ENCODE results near the gene LRP1. TPM values are rescaled to one million over a fixed set of nuclear protein-coding genes. Genes with fewer than 3 reads are reported as not detected.

LRP1 gene
- total RNA-seq, 1 donor from 2014 or later, result 62.7 TPM

DNA sequence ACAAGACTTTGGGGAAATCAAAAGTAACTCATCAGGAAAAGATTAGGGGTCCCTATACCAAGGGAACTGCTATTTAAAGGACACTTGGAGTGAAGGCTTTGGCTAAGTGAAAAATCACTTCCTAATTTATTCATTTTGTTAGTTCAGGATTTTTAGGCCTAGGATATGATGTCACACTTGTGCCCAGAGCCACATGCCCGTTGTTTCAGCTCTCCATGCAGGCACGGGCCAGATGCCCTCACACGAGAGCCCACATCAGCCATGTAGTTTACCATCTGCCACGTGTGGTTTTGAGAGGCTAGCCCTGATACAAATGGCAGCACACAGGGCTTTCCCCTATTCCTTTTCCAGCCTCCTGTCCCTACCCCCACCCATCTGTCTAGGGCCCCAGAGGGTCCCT, 31.0 kb downstream of the LRP1 start:
- H3K4me3 Mint-ChIP-seq, result no peak overlapping the region

DNA sequence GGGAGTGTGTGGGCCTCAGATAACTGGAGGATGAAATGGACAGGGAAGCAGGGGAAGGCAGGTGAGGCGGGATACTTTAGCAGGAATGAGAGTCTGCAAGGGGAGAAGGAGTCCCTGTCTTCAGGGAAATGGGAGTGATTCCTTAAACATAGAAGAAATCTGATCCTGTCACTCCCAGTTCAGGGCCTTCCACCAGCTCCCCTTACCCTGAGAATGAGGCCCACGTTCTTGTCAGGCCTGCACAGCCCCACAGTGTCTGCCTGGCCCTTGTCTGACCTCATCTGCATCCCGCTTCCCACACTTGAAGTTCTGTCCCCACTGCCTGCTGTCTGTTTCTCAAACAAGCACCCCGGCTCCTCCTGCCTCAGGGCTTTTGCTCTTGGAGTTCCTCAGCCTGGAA, 31.8 kb downstream of the LRP1 start:
- Mint-ChIP-seq H3K27ac (ENCODE audit: unreplicated experiment) (no peak overlapping the region), H3K4me3 (no peak overlapping the region), H3K36me3 (ENCODE audit: low read depth) (peaks cover 24% of the 10 kb centered on the region)

More for the DNA sequence above, 31.0 kb downstream of the LRP1 start:
- H3K36me3 Mint-ChIP-seq (ENCODE audit: low read depth), result peaks cover 24% of the 10 kb centered on the region
- no peaks in the 10 kb centered on the region for H3K27me3 Mint-ChIP-seq (ENCODE audit: low read depth)
- H3K27ac Mint-ChIP-seq (ENCODE audit: unreplicated experiment), result no peak overlapping the region
- no peaks in the 10 kb centered on the region for H3K9me3 Mint-ChIP-seq
- TF ChIP-seq, protein P1, sequence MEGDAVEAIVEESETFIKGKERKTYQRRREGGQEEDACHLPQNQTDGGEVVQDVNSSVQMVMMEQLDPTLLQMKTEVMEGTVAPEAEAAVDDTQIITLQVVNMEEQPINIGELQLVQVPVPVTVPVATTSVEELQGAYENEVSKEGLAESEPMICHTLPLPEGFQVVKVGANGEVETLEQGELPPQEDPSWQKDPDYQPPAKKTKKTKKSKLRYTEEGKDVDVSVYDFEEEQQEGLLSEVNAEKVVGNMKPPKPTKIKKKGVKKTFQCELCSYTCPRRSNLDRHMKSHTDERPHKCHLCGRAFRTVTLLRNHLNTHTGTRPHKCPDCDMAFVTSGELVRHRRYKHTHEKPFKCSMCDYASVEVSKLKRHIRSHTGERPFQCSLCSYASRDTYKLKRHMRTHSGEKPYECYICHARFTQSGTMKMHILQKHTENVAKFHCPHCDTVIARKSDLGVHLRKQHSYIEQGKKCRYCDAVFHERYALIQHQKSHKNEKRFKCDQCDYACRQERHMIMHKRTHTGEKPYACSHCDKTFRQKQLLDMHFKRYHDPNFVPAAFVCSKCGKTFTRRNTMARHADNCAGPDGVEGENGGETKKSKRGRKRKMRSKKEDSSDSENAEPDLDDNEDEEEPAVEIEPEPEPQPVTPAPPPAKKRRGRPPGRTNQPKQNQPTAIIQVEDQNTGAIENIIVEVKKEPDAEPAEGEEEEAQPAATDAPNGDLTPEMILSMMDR (conservative IDR thresholded peaks at IDR 0.05), result no peak
- no peaks in the 10 kb centered on the region for H3K4me1 Mint-ChIP-seq
- DNase-seq (ENCODE audit: low read depth, low spot score), result no peak

DNA sequence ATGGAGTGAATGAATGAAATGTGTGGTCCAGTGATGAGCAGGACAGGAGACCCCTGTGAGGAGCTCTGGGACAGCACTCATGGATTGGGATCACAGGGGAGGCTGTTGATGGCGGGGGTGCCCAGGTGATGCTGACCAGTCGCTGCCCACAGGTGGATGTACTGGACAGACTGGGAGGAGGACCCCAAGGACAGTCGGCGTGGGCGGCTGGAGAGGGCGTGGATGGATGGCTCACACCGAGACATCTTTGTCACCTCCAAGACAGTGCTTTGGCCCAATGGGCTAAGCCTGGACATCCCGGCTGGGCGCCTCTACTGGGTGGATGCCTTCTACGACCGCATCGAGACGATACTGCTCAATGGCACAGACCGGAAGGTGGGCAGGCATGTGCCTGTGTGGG, 32.5 kb downstream of the LRP1 start:
- no peak for DNase-seq (ENCODE audit: low read depth, low spot score)
- Mint-ChIP-seq H3K27ac (ENCODE audit: unreplicated experiment) (no peak overlapping the region), H3K4me3 (no peak overlapping the region), H3K9me3 (no peaks in the 10 kb centered on the region), H3K36me3 (ENCODE audit: low read depth) (peaks cover 24% of the 10 kb centered on the region), H3K27me3 (ENCODE audit: low read depth) (no peaks in the 10 kb centered on the region), H3K4me1 (no peaks in the 10 kb centered on the region)
- TF ChIP-seq, protein P1 (conservative IDR thresholded peaks at IDR 0.05), result no peak

More for the DNA sequence above, 31.8 kb downstream of the LRP1 start:
- Mint-ChIP-seq H3K9me3 (no peaks in the 10 kb centered on the region), H3K27me3 (ENCODE audit: low read depth) (no peaks in the 10 kb centered on the region), H3K4me1 (no peaks in the 10 kb centered on the region)
- TF ChIP-seq, protein P1 (conservative IDR thresholded peaks at IDR 0.05), result no peak
- no peak for DNase-seq (ENCODE audit: low read depth, low spot score)

DNA sequence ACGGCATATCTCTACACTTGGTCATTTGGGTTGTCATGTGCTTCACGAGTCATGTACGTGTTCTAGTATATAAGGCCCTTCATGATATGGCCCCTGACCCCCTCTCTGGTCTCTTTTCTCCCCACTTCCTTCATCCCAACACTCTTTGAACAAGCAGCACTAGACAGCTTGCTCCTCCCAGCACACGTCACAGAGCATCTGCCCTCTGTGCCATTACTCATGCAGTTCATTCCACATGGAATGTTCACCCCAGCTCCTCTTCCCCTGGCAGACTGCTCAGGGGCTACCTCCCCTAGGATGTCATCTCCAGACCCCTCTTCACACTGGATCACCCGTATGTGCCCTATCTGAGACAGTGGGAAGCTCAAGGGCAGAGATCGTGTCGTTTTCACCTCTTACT, 33.2 kb downstream of the LRP1 start:
- Mint-ChIP-seq H3K4me3 (no peak overlapping the region), H3K27ac (ENCODE audit: unreplicated experiment) (no peak overlapping the region), H3K27me3 (ENCODE audit: low read depth) (no peaks in the 10 kb centered on the region), H3K4me1 (no peaks in the 10 kb centered on the region), H3K36me3 (ENCODE audit: low read depth) (peaks cover 24% of the 10 kb centered on the region), H3K9me3 (no peaks in the 10 kb centered on the region)
- TF ChIP-seq, protein P1 (conservative IDR thresholded peaks at IDR 0.05), result no peak
- no peak for DNase-seq (ENCODE audit: low read depth, low spot score)

DNA sequence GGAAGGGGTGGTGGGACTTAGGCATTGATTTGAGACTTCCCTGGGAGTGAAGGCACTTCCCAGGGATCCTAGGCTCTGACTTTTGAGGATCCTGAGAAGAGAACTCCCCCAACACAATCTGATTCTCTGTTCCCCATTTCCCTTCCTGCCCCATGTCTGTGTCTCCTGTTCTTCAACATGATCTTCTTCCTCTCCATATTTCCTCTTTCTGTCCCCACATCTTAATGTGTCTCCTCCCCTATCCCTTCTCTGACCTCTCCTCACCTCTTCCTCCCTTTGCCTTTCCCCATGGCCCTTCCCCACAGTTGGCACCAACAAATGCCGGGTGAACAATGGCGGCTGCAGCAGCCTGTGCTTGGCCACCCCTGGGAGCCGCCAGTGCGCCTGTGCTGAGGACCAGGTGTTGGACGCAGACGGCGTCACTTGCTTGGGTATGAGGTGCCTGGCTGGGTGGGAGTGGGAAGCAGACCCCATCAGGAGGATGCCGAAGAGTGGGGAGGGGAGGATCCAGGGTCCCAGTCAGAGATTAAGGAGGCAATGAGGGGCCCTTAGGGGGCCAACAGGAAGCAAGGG, 34.4 kb downstream of the LRP1 start:
- peaks cover 16% of the 10 kb centered on the region for H3K36me3 Mint-ChIP-seq (ENCODE audit: low read depth)
- H3K4me1 Mint-ChIP-seq, result no peaks in the 10 kb centered on the region
- H3K27ac Mint-ChIP-seq (ENCODE audit: unreplicated experiment), result no peak overlapping the region
- H3K27me3 Mint-ChIP-seq (ENCODE audit: low read depth), result no peaks in the 10 kb centered on the region
- no peak overlapping the region for H3K4me3 Mint-ChIP-seq
- H3K9me3 Mint-ChIP-seq, result no peaks in the 10 kb centered on the region
- TF ChIP-seq, protein P1 (conservative IDR thresholded peaks at IDR 0.05), result no peak
- no peak for DNase-seq (ENCODE audit: low read depth, low spot score)

Measured in neural crest cell (in vitro differentiated cells).